ENCODE measurements around the gene TMEM255B.

Gene TMEM255B

GRCh38 chr13:113758651-113759524, at the start of gene TMEM255B:
Gene TMEM255B, plus strand, starts transcription at chr13:113759226. Its CDS starts 44 bp downstream, at chr13:113759270.
- peak; percentile 60 for DNase-seq (ENCODE audit: low read depth)

DNA sequence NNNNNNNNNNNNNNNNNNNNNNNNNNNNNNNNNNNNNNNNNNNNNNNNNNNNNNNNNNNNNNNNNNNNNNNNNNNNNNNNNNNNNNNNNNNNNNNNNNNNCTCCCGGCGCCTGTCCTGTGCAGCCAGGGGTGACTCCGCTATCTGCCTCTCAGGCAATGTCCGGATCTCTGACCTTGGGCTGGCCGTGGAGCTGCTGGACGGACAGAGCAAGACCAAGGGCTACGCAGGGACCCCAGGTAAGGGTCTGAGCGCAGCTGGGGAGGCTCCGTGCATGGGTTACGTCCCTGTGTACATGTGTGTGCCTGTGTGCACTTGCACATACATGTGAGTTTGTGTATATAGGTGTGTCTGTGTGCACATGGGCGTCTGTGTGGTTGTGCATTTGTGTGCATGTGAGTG, 36.1 kb upstream of the TMEM255B start:
- DNase-seq (ENCODE audit: low read depth), result no peak

DNA sequence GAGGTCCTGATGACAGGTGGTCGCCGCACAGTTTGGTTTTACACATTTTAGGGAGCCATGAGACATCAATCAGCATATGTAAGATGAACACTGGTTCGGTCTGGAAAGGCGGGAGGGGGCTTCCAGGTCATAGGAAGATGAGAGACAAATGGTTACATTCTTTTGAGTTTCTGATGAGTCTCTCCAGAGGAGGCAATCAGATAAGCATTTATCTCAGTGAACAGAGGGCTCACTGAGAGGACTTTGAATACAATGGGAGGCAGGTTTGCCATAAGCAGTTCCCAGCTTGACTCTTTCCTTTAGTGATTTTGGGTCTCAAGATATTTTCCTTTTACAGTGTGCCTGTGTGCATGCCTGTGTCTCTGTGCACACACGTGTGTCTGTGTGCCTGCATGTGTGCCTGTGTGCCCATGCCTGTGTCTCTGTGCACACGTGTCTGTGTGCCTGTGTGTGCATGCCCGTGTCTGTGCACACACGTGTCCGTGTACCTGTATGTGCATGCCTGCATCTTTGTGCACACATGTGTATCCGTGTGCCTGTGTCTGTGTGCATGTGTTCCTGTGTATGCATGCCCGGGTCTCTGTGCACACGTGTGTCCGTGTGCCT, 35.5 kb upstream of the TMEM255B start:
- DNase-seq (ENCODE audit: low read depth), result no peak

GRCh38 chr13:113724016-113724758, 34.8 kb upstream of the TMEM255B start:
- no peak for DNase-seq (ENCODE audit: low read depth)

DNA sequence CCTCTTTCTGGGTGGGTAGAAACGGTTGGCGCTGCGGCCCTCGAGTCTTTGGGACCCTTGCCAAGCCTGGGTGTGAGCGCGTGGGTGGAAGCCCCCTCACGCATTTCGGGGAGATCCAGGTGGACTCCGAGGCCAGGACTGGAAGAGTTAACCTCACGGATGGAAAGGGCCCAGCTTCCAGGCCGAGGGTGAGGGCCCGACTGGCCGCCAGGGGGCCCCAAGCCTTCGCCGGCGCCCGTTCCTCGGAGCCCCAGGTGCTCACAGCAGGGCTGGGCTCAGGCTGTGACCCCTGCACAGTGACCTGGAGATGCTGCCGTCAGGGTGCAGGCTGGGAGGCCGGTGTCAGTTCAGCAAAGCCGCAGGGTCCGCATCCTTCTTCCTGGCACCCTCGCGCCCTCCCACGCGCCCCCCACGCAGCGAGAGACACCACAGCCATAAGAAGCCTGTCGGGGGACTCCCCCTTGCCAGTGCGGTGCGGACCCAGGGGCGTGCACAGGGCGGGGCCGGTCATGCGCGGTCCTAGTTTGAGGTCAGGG, 34.2 kb upstream of the TMEM255B start:
- peak; percentile 79 for DNase-seq (ENCODE audit: low read depth)

- DNase-seq (ENCODE audit: low read depth), result peak; percentile 57
Observed at GRCh38 chr13:113725329-113726105, 33.5 kb upstream of the TMEM255B start.

GRCh38 chr13:113726106-113726821, 32.8 kb upstream of the TMEM255B start:
- DNase-seq (ENCODE audit: low read depth), result peak; percentile 19

GRCh38 chr13:113726961-113727411, 32.0 kb upstream of the TMEM255B start:
- no peak for DNase-seq (ENCODE audit: low read depth)

DNA sequence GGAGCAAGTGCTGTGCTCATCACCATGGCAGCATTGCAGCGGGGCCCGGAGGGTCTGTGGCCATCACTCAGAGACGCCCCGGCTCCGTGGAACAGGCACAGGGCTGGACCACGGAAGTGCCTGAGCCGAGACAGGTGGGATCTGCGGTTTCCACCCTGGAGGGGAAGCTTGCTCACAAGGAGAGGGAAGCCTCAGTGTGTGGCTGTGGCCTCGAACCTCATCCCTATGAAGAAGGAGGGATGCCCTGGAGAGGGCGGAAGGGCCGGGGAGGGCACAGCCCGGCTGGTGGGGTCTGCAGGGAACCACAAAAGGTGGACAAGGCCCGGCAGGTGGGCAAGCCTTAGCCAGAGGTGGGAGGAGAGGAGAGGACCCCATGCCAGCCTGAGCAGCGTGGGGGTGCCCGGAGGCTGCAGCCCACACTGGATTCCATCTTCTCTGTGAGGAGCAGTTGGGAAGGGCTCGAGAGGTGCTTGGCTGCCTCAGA, 30.4 kb upstream of the TMEM255B start:
- no peak for DNase-seq (ENCODE audit: low read depth)

DNA sequence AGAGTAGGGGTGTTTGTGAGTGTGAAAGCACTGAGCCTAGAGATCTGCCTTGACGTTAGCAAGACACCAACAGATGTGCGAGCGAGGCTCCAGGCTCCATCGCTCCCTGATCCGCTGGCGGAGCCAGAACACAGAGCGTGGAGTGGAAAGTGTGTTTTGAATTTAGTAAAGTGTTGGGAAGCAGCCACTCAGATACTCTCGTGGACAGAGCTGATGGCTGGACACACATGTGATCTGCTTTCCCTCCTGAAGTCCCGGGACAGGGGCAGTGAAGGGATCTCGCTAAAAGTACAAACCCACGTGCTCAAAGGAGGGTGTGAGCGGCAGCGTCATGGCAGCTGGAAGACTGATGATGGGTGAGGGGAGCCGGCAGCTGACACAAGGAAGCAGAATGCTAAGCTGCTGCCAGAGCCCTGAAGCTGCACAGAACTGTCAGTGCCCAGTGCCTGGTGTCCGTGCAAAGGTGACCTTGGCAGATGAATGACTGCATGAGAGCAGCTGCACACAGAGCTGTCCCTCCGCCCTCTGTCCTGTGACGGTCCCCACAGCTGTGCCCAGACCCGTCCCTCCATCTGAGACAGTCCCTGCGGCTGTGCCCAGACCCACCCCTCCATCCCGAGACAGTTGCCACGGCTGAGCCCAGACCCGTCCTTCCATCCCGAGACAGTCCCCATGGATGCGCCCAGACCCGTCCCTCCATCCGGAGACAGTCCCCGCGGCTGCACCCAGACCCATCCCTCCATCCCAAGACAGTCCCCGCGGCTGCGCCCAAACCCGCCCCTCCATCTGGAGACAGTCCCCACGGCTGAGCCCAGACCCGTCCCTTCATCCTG, 29.6 kb upstream of the TMEM255B start:
- no peak for DNase-seq (ENCODE audit: low read depth)

DNA sequence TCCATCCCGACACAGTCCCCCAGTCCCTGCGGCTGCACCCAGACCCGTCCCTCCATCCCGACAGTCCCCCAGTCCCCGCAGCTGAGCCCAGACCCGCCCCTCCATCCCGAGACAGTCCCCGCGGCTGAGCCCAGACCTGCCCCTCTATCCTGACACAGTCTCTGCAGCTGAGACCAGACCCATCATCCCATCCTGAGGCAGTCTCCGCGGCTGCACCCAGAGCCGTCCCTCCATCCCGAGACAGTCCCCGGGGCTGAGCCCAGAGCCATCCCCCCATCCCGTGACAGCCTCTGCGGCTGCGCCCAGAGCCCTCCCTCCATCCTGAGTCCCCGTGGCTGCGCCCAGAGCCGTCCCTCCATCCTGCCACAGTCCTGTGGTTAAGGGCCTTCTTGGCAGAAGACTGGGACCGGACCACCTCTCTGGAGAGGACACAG, 28.8 kb upstream of the TMEM255B start:
- DNase-seq (ENCODE audit: low read depth), result no peak

DNA sequence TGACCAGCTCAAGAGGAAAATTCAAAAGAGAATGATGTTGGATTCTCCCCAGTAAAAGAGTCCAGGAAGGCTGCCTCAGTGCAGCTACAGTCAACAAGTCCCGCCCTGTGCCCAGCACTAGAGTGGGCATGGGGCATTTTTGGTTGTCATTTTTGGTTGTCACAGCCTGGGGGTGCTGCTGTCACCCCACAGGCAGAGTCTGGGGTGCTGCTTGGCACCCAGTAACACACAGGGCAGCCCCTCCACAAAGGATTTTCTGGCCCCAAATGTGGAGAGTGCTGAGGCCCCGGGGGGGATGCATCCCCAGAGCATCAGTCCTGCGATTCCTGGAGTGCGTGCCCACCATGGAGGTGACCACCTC, 28.2 kb upstream of the TMEM255B start:
- DNase-seq (ENCODE audit: low read depth), result no peak

GRCh38 chr13:113731192-113732175, 27.5 kb upstream of the TMEM255B start:
- DNase-seq (ENCODE audit: low read depth), result no peak

DNA sequence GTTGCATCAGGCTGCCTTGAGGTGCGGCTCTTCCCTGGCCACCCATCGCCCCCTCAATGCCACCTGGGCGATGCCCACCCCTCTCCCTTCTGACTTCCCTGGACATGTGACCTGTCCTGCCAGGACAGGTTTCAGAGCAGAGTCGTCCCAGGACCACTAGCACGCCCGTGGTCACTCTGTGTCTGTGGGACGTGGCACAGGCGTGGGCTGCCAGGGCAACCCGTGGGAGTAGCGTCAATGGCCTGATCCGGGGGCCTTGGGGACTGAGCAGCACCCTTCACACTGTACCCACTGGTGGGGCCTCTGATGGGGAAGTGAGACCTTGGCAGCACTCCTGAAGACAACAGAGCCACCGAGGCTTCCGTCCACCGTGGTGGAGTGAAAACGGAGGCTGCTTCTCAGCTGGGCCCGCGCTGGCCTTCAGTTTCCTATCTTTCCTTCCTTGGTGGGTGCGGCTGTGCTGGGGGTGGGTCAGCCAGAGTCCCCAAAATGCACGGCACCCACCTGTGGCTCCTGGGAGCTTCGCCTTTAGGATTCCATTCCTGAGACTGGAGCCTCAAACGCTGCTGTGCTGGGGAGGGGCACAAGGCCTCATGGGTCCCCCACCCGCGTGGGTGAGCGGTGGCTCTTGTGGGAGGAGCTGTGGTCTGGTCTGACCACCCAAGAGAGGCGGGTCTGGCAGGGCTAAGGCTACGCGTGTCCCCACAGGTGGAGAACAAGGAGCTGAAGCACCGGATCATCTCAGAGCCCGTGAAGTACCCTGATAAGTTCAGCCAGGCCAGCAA, 26.7 kb upstream of the TMEM255B start:
- no peak for DNase-seq (ENCODE audit: low read depth)

DNA sequence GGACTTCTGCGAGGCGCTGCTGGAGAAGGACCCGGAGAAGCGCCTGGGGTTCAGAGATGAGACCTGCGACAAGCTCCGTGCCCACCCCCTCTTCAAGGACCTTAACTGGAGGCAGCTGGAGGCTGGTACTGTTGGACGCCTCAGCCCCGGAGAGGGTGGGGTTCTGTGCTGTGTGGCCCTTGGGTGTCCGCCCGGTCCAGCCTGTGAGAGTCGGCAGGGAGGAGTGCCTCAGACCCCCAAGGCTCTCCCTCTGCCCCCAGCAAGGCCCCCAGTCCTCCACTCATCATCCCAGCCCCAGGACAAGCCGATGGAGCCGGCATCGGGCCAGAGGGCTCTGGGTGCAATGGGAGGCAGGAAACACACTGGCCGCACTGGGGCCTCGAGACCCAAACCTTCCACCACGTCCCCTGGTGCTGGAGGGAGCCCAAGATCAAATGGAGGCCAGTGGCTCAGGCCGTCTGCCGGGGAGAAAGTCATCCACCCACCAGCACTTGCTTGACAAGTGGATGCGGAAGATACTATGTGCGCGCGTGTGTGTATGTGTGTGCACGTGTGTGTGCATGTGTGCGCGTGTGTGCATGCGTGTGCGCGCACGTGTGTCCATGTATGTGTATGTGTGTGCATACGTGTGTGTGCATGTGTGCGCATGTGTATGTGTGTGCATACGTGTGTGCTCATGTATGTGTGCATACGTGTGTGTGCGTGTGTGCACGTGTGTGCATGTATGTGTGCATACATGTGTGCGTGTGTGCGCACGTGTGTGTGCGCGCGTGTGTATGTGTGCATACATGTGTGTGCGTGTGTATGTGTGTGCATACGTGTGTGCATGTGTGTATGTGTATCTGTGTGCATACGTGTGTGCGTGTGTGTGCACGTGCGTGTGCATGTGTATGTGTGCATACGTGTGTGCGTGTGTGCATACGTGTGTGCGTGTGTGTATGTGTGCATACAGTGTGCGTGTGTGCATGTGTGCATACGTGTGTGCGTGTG, 25.8 kb upstream of the TMEM255B start:
- DNase-seq (ENCODE audit: low read depth), result no peak

- no peak for DNase-seq (ENCODE audit: low read depth)
Observed at GRCh38 chr13:113734099-113734825, 24.8 kb upstream of the TMEM255B start.

Measured in activated T-helper 1 cell treated with Interleukin-2 at 50 U/mL for 16 hours (primary cell).